WTC11 (cell line): ENCODE measurements around the gene LY6G5B. TPM values are rescaled to one million over a fixed set of nuclear protein-coding genes. Genes with fewer than 3 reads are reported as not detected.

ENCODE experiments used
- ATAC-seq: fragments of 200-7000 bp; cut with Tn5 transposase; 2 replicates; pipeline ENCODE4 v1.10.0; 2021; ENCODE audit warnings: mild to moderate bottlenecking, moderate library complexity
- CTCF ChIA-PET: fragments of 300-600 bp; sonication (Branson Sonifier 250); formaldehyde crosslinking; loops from one replicate; lab custom pipeline; 2021; ENCODE audit warnings: antibody characterized with exemption; lab: Charles Lee
- POLR2A ChIA-PET: fragments of 350-600 bp; sonication (Branson Sonifier 250); formaldehyde crosslinking; loops from one replicate; lab custom pipeline; 2021; ENCODE audit warnings: antibody characterized with exemption; lab: Charles Lee
- DNase-seq: peaks from one replicate; pipeline ENCODE4 v3.0.0; 2021; ENCODE audit warnings: low spot score
- H3K27ac Mint-ChIP-seq: 2 replicates; pipeline ENCODE4 v1.8.0; 2021; ENCODE audit warnings: mixed read lengths
- H3K27me3 Mint-ChIP-seq: 2 replicates; pipeline ENCODE4 v1.8.0; 2021; ENCODE audit warnings: low read depth, mild to moderate bottlenecking, moderate library complexity, mixed read lengths
- H3K36me3 Mint-ChIP-seq: 2 replicates; pipeline ENCODE4 v1.8.0; 2021; ENCODE audit warnings: mixed read lengths
- H3K4me1 Mint-ChIP-seq: 2 replicates; pipeline ENCODE4 v1.8.0; 2022; ENCODE audit warnings: mixed read lengths
- H3K4me3 Mint-ChIP-seq: 2 replicates; pipeline ENCODE4 v1.8.0; 2021; ENCODE audit warnings: mild to moderate bottlenecking, moderate library complexity, mixed read lengths
- H3K9me3 Mint-ChIP-seq: 2 replicates; pipeline ENCODE4 v1.8.0; 2021; ENCODE audit warnings: mixed read lengths
- AFF4 ChIP-seq: sonication (generic); formaldehyde crosslinking; IDR thresholded peaks from 2 replicates; pipeline ENCODE4 v1.8.1; 2023; ENCODE audit warnings: mild to moderate bottlenecking, missing genetic modification reagents, borderline replicate concordance
- ARID4B ChIP-seq: sonication (generic); formaldehyde crosslinking; IDR thresholded peaks from 2 replicates; pipeline ENCODE4 v1.8.0; 2023; ENCODE audit warnings: missing genetic modification reagents, mild to moderate bottlenecking, borderline replicate concordance
- CBFB ChIP-seq: sonication (generic); formaldehyde crosslinking; IDR thresholded peaks from 2 replicates; pipeline ENCODE4 v1.8.1; 2022; ENCODE audit warnings: mild to moderate bottlenecking, low read depth, missing genetic modification reagents
- CDX4 ChIP-seq: fragments of 250-450 bp; sonication (Bioruptor Pico); IDR thresholded peaks from 2 replicates; pipeline ENCODE4 v1.9.0; 2021; ENCODE audit warnings: moderate library complexity, mild to moderate bottlenecking, inconsistent platforms, borderline replicate concordance
- E2F4 ChIP-seq: sonication (generic); formaldehyde crosslinking; IDR thresholded peaks from 2 replicates; pipeline ENCODE4 v1.8.1; 2022; ENCODE audit warnings: low read depth, mild to moderate bottlenecking, moderate library complexity, missing genetic modification reagents, borderline replicate concordance
- GABPB1 ChIP-seq: sonication (generic); formaldehyde crosslinking; IDR thresholded peaks from 2 replicates; pipeline ENCODE4 v1.8.1; 2023; ENCODE audit warnings: mild to moderate bottlenecking, missing genetic modification reagents
- MAX ChIP-seq: sonication (generic); formaldehyde crosslinking; IDR thresholded peaks from 2 replicates; pipeline ENCODE4 v1.8.0; 2022; ENCODE audit warnings: mild to moderate bottlenecking, missing genetic modification reagents
- NR2C2 ChIP-seq: sonication (generic); formaldehyde crosslinking; IDR thresholded peaks from 2 replicates; pipeline ENCODE4 v1.8.0; 2022; ENCODE audit warnings: mild to moderate bottlenecking, missing genetic modification reagents
- OVOL2 ChIP-seq: fragments of 250-450 bp; sonication (Bioruptor Pico); IDR thresholded peaks from 2 replicates; pipeline ENCODE4 v1.9.0; 2021; ENCODE audit warnings: mild to moderate bottlenecking, borderline replicate concordance
- PREB ChIP-seq: sonication (generic); formaldehyde crosslinking; IDR thresholded peaks from 2 replicates; pipeline ENCODE4 v1.8.1; 2022; ENCODE audit warnings: mild to moderate bottlenecking, missing genetic modification reagents, moderate library complexity, borderline replicate concordance
- PRRX2 ChIP-seq: fragments of 250-450 bp; sonication (Bioruptor Pico); IDR thresholded peaks from 2 replicates; pipeline ENCODE4 v1.8.0; 2021; ENCODE audit warnings: mild to moderate bottlenecking
- ZNF232 ChIP-seq: sonication (generic); formaldehyde crosslinking; IDR thresholded peaks from 2 replicates; pipeline ENCODE4 v1.8.0; 2022; ENCODE audit warnings: mild to moderate bottlenecking, missing genetic modification reagents
- ZNF281 ChIP-seq: sonication (generic); formaldehyde crosslinking; IDR thresholded peaks from 2 replicates; pipeline ENCODE4 v1.8.0; 2023; ENCODE audit warnings: mild to moderate bottlenecking, missing genetic modification reagents
- ZNF423 ChIP-seq: fragments of 250-450 bp; sonication (Bioruptor Pico); IDR thresholded peaks from 2 replicates; pipeline ENCODE4 v2.1.2; 2022; ENCODE audit warnings: mild to moderate bottlenecking, moderate library complexity
- total RNA-seq: library from RNA; stranded (reverse); gene quantifications from 3 replicates; pipeline ENCODE4 v1.2.3, GENCODE V29; 2021

The LY6G5B gene
- total RNA-seq, 1 experiment from 2014 or later, result 15.7 TPM

- Mint-ChIP-seq H3K4me1 (peaks cover 46% of the 10 kb centered on the region), H3K27ac (no peak overlapping the region), H3K36me3 (no peaks in the 10 kb centered on the region), H3K27me3 (no peaks in the 10 kb centered on the region; the same call in 1 of the 2 replicates), H3K4me3 (no peak overlapping the region), H3K9me3 (no peaks in the 10 kb centered on the region)
- ChIA-PET CTCF (interaction anchor here (0.5 to 2.3 kb wide), 13 partner anchors 10 to 482 kb away, joined by 3 to 24 read pairs (median 4); partner anchors contain the start of genes ABHD16A, DDAH2 and VARS1), POLR2A (interaction anchor here (0.8 to 1.5 kb wide), 3 partner anchors 13 to 113 kb away, joined by 3 to 6 read pairs (median 4); partner anchors contain the start of gene HSPA1B)
- ATAC-seq, result peak; percentile 39
- TF ChIP-seq ZNF423 (CRISPR knock-in tag), result peak; percentile 66
- no peak for TF ChIP-seq CBFB
- DNase-seq, result no peak
Observed at GRCh38 chr6:31713991-31714684, 44.4 kb downstream of the LY6G5B start.

- Mint-ChIP-seq H3K36me3 (no peaks in the 10 kb centered on the region), H3K27ac (no peak within 1 kb of the TSS), H3K9me3 (no peaks in the 10 kb centered on the region), H3K4me1 (peaks cover 45% of the 10 kb centered on the region), H3K27me3 (no peaks in the 10 kb centered on the region; the same call in 1 of the 2 replicates), H3K4me3 (no peak within 1 kb of the TSS)
- ChIA-PET CTCF (interaction anchor here (1.1 to 2.3 kb wide), 5 partner anchors 12 to 237 kb away, joined by 3 to 24 read pairs (median 6); partner anchors contain the start of genes ABHD16A and DDAH2), POLR2A (interaction anchor here (1.2 kb wide), 1 partner anchor 112 kb away, joined by 6 read pairs; the partner anchor contains the start of gene HSPA1B)
- TF ChIP-seq ARID4B (CRISPR knock-in tag), result no peak
- TF ChIP-seq PRRX2 (CRISPR knock-in tag), result no peak
- TF ChIP-seq AFF4 (CRISPR knock-in tag), result no peak
- no peak for TF ChIP-seq MAX (CRISPR knock-in tag)
- TF ChIP-seq GABPB1, result no peak
- no peak for TF ChIP-seq NR2C2 (CRISPR knock-in tag)
- no peak for TF ChIP-seq CBFB
- TF ChIP-seq CDX4 (CRISPR knock-in tag), result no peak
- TF ChIP-seq OVOL2 (CRISPR knock-in tag), result no peak
- TF ChIP-seq ZNF281, result no peak
- TF ChIP-seq E2F4 (CRISPR knock-in tag), result no peak
- TF ChIP-seq PREB (CRISPR knock-in tag), result no peak
- TF ChIP-seq ZNF232 (CRISPR knock-in tag), result no peak
- DNase-seq, result no peak
- no peak for ATAC-seq
Observed at GRCh38 chr6:31715022-31715958, 45.5 kb downstream of the LY6G5B start, which contains the start of gene LY6G6D. LY6G6D (plus strand) TSS chr6:31715348; CDS start chr6:31715356, 8 bp downstream.
